ENCODE measurements around the gene JAM3.

- TF ChIP-seq CTCF (IDR thresholded peaks at IDR 0.05) (no peak), EZH2 (IDR thresholded peaks at IDR 0.05; ENCODE audit: borderline replicate concordance, insufficient read depth, low read depth, low read length, poor library complexity, severe bottlenecking) (no peak)
Measured at GRCh38 chr11:134060316-134060715, 8.6 kb upstream of the JAM3 start.

Data from B cell (primary cell).